ENCODE data around the gene EPS15.

DNA sequence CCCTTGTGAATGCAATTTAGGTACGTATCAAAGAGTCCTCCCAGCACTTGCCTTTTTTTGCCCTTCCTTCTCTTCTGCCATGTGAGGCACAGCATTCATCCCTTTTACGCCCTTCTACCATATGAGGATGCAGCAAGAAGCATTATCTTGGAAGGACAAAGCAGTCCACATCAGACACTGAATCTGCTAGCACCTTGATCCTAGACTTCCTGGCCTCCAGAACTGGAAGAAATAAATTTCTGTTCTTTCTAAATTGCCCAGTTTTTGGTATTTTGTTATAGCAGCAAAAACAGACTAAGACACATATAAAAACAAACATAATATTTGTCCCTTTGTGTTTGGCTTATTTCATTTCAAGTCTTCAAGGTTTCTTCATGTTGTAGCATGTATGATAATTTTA is 20.1 kb downstream of the EPS15 start:
- TF ChIP-seq, protein P1, sequence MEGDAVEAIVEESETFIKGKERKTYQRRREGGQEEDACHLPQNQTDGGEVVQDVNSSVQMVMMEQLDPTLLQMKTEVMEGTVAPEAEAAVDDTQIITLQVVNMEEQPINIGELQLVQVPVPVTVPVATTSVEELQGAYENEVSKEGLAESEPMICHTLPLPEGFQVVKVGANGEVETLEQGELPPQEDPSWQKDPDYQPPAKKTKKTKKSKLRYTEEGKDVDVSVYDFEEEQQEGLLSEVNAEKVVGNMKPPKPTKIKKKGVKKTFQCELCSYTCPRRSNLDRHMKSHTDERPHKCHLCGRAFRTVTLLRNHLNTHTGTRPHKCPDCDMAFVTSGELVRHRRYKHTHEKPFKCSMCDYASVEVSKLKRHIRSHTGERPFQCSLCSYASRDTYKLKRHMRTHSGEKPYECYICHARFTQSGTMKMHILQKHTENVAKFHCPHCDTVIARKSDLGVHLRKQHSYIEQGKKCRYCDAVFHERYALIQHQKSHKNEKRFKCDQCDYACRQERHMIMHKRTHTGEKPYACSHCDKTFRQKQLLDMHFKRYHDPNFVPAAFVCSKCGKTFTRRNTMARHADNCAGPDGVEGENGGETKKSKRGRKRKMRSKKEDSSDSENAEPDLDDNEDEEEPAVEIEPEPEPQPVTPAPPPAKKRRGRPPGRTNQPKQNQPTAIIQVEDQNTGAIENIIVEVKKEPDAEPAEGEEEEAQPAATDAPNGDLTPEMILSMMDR (IDR thresholded peaks at IDR 0.05): no peak
- no peak for TF ChIP-seq POLR2A (IDR thresholded peaks at IDR 0.05)
- no peak for TF ChIP-seq POLR2AphosphoS5 (IDR thresholded peaks at IDR 0.05)

Data from gastroesophageal sphincter (tissue), 3 donors.